ENCODE results near the gene CTSW.

The CTSW gene

GRCh38 chr11:65868076-65868667 is 11.5 kb upstream of the CTSW start:
- TF ChIP-seq, protein P1, sequence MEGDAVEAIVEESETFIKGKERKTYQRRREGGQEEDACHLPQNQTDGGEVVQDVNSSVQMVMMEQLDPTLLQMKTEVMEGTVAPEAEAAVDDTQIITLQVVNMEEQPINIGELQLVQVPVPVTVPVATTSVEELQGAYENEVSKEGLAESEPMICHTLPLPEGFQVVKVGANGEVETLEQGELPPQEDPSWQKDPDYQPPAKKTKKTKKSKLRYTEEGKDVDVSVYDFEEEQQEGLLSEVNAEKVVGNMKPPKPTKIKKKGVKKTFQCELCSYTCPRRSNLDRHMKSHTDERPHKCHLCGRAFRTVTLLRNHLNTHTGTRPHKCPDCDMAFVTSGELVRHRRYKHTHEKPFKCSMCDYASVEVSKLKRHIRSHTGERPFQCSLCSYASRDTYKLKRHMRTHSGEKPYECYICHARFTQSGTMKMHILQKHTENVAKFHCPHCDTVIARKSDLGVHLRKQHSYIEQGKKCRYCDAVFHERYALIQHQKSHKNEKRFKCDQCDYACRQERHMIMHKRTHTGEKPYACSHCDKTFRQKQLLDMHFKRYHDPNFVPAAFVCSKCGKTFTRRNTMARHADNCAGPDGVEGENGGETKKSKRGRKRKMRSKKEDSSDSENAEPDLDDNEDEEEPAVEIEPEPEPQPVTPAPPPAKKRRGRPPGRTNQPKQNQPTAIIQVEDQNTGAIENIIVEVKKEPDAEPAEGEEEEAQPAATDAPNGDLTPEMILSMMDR (conservative IDR thresholded peaks at IDR 0.05; ENCODE audit: control insufficient read depth, insufficient read depth, low read depth, low read length): no peak
- no peak overlapping the region for H3K4me3 ChIP-seq (ENCODE audit: control insufficient read depth, low read depth, low read length)
- DNase-seq (ENCODE audit: low read depth): no peak

GRCh38 chr11:65868907-65869306 is 10.7 kb upstream of the CTSW start:
- no peak overlapping the region for H3K4me3 ChIP-seq (ENCODE audit: control insufficient read depth, low read depth, low read length)
- TF ChIP-seq, protein P1 (conservative IDR thresholded peaks at IDR 0.05; ENCODE audit: control insufficient read depth, insufficient read depth, low read depth, low read length): no peak
- no peak for DNase-seq (ENCODE audit: low read depth)

GRCh38 chr11:65869643-65870306 is 9.9 kb upstream of the CTSW start:
- TF ChIP-seq, protein P1 (conservative IDR thresholded peaks at IDR 0.05; ENCODE audit: control insufficient read depth, insufficient read depth, low read depth, low read length): no peak
- no peak for DNase-seq (ENCODE audit: low read depth)
- no peak overlapping the region for H3K4me3 ChIP-seq (ENCODE audit: control insufficient read depth, low read depth, low read length)

DNA sequence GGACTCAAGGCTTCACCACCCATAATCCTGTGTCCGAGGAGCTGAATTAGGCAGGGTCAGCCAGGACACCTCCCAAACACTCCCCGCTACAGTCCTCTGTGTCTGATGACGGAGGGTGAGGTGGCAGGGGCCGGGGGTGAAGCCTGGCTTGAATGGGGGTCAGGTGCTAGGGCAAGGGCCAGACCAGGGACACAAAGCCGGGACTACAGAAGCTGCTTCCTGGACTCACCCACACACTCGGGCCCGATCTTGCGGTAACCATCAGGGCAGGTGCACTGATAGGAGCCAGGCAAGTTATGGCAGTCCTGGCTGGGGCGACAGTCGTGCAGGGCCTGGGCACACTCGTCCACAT is 9.4 kb upstream of the CTSW start:
- TF ChIP-seq, protein P1 (conservative IDR thresholded peaks at IDR 0.05; ENCODE audit: control insufficient read depth, insufficient read depth, low read depth, low read length): no peak
- H3K4me3 ChIP-seq (ENCODE audit: control insufficient read depth, low read depth, low read length): no peak overlapping the region
- DNase-seq (ENCODE audit: low read depth): no peak

GRCh38 chr11:65870706-65871681 is 8.6 kb upstream of the CTSW start:
- TF ChIP-seq, protein P1 (conservative IDR thresholded peaks at IDR 0.05; ENCODE audit: control insufficient read depth, insufficient read depth, low read depth, low read length): no peak
- no peak for DNase-seq (ENCODE audit: low read depth)
- H3K4me3 ChIP-seq (ENCODE audit: control insufficient read depth, low read depth, low read length): peak overlapping the region; percentile 69

DNA sequence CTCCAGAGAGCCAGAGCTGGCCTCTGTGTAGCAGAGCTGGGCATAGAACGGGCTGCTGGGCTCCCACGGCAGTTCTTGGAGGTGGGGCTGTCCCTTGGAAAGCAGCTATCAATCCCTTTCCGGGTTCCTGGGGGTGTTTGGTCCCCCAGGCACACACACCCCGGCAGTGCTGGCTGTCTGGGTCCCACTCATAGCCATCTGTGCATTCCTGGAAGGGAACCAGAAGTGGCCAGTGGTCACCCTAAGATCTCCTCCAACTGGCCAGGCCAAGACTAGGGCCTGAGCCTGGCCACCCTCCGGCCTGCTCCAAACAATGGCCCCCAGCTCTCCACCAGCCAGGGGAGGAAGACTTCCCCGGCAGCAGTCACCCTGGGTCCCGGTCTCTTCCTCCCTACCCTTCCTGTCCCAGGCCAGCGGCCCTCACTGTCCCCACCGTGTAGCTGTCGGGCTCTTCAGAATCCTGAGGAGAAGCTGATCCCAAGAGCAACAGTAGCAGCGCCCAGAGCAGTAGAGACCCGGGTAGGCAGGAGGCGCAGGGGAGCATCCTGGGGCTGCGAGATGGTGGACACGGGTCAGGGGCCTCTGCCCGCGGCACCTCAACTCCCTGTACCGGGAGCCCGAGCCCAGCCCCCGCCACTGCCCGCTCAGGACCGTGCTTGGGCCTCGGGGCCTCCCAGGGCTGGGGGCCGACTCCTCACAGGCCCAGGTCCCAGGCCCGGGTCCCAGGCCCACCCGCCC is 7.7 kb upstream of the CTSW start:
- TF ChIP-seq, protein P1 (conservative IDR thresholded peaks at IDR 0.05; ENCODE audit: control insufficient read depth, insufficient read depth, low read depth, low read length): peak; percentile 18
- DNase-seq (ENCODE audit: low read depth): no peak
- H3K4me3 ChIP-seq (ENCODE audit: control insufficient read depth, low read depth, low read length): peak overlapping the region; percentile 69
